DMS153 (cell line): ENCODE results near the gene PLAAT2.
"Not testable (repeated sequence)": the region's sequence is repeated elsewhere in the genome, so short reads cannot be mapped to it uniquely, and the experiment has no call there.

Experiments used
- DNase-seq: peaks from one replicate; lab custom pipeline; 2025; lab: John Stamatoyannopoulos, UW

The PLAAT2 gene

GRCh38 chr11:63549411-63549810 is 13.8 kb downstream of the PLAAT2 start:
- no peak for DNase-seq

- DNase-seq, result no peak
Observed at GRCh38 chr11:63548178-63548577, 15.0 kb downstream of the PLAAT2 start.

GRCh38 chr11:63547061-63547460 is 16.1 kb downstream of the PLAAT2 start:
- no peak for DNase-seq

GRCh38 chr11:63543711-63544110 is 19.5 kb downstream of the PLAAT2 start:
- DNase-seq, result no peak

- not testable (repeated sequence) for DNase-seq
Observed at GRCh38 chr11:63542506-63542905, 20.7 kb downstream of the PLAAT2 start.

GRCh38 chr11:63537293-63538101 is 25.7 kb downstream of the PLAAT2 start:
- DNase-seq, result no peak

GRCh38 chr11:63536669-63537292 is 26.4 kb downstream of the PLAAT2 start, which contains the start of gene PLAAT4:
Gene PLAAT4 (plus strand): TSS chr11:63536808. CDS start chr11:63536869, 61 bp downstream.
- DNase-seq, result no peak

GRCh38 chr11:63535734-63536133 is 27.4 kb downstream of the PLAAT2 start:
- no peak for DNase-seq

- no peak for DNase-seq
Observed at GRCh38 chr11:63534895-63535461, 28.2 kb downstream of the PLAAT2 start.

GRCh38 chr11:63534076-63534475 is 29.1 kb downstream of the PLAAT2 start:
- no peak for DNase-seq

GRCh38 chr11:63532799-63533475 is 30.2 kb downstream of the PLAAT2 start:
- DNase-seq, result no peak

- no peak for DNase-seq
Observed at GRCh38 chr11:63532117-63532516, 31.1 kb downstream of the PLAAT2 start.

- DNase-seq, result not testable (repeated sequence)
Observed at GRCh38 chr11:63531074-63531792, 31.9 kb downstream of the PLAAT2 start.

- DNase-seq, result no peak
Observed at GRCh38 chr11:63530021-63530420, 33.2 kb downstream of the PLAAT2 start.

GRCh38 chr11:63529373-63529772 is 33.8 kb downstream of the PLAAT2 start:
- DNase-seq, result not testable (repeated sequence)

GRCh38 chr11:63528729-63529278 is 34.4 kb downstream of the PLAAT2 start:
- not testable (repeated sequence) for DNase-seq

GRCh38 chr11:63528156-63528555 is 35.0 kb downstream of the PLAAT2 start:
- not testable (repeated sequence) for DNase-seq

GRCh38 chr11:63527667-63528066 is 35.5 kb downstream of the PLAAT2 start:
- no peak for DNase-seq

GRCh38 chr11:63523151-63523550 is 40.0 kb downstream of the PLAAT2 start:
- DNase-seq, result no peak

GRCh38 chr11:63521896-63522295 is 41.3 kb downstream of the PLAAT2 start:
- no peak for DNase-seq

GRCh38 chr11:63520606-63521170 is 42.5 kb downstream of the PLAAT2 start:
- DNase-seq, result no peak
